Choroid plexus epithelial cell (primary cell): Measurements from ENCODE around the gene ENOX1.

Experiments used
- DNase-seq: peaks from one replicate; pipeline ENCODE4 v3.0.0-alpha.2; 2010; ENCODE audit warnings: low read depth
- H3K4me3 ChIP-seq: 2 replicates; pipeline ENCODE4 v1.5.1; 2011; ENCODE audit warnings: low read depth, mild to moderate bottlenecking, control low read depth, low read length, moderate library complexity
- TF ChIP-seq, protein P1 (sequence below): conservative IDR thresholded peaks from 2 replicates; pipeline ENCODE4 v1.5.1; 2011; ENCODE audit warnings: low read depth, mild to moderate bottlenecking, control low read depth, inconsistent platforms, low read length, moderate library complexity

Gene ENOX1

GRCh38 chr13:43343645-43344044, 443.1 kb downstream of the ENOX1 start:
- no peak overlapping the region for H3K4me3 ChIP-seq
- TF ChIP-seq, protein P1, sequence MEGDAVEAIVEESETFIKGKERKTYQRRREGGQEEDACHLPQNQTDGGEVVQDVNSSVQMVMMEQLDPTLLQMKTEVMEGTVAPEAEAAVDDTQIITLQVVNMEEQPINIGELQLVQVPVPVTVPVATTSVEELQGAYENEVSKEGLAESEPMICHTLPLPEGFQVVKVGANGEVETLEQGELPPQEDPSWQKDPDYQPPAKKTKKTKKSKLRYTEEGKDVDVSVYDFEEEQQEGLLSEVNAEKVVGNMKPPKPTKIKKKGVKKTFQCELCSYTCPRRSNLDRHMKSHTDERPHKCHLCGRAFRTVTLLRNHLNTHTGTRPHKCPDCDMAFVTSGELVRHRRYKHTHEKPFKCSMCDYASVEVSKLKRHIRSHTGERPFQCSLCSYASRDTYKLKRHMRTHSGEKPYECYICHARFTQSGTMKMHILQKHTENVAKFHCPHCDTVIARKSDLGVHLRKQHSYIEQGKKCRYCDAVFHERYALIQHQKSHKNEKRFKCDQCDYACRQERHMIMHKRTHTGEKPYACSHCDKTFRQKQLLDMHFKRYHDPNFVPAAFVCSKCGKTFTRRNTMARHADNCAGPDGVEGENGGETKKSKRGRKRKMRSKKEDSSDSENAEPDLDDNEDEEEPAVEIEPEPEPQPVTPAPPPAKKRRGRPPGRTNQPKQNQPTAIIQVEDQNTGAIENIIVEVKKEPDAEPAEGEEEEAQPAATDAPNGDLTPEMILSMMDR, result no peak
- DNase-seq, result no peak

GRCh38 chr13:43339805-43340550, 446.8 kb downstream of the ENOX1 start:
- no peak overlapping the region for H3K4me3 ChIP-seq
- TF ChIP-seq, protein P1, result no peak
- DNase-seq, result peak; percentile 5

- TF ChIP-seq, protein P1, result no peak
- DNase-seq, result no peak
- no peak overlapping the region for H3K4me3 ChIP-seq
Observed at GRCh38 chr13:43339145-43339804, 447.5 kb downstream of the ENOX1 start.

- no peak overlapping the region for H3K4me3 ChIP-seq
- no peak for DNase-seq
- TF ChIP-seq, protein P1, result no peak
Observed at GRCh38 chr13:43335764-43336163, 451.0 kb downstream of the ENOX1 start.

DNA sequence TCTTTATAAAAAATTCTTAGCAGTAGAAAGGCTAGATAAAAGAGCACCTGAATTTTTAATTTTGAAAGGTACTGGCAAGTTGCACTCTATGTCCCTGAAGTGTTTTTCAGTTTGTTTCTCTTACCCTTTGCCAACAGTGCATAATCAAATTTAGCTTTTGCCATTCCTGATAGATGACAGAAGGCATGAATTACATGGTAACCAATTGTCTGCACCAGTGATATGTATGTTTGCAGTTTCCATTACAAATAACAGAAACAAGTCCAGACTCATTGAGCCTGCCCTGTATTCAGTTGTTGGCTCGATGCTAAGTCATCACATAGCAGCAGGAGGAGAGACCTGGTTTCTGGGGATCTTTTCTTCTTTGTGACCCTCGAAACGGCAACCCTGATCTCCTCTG, 453.6 kb downstream of the ENOX1 start:
- no peak overlapping the region for H3K4me3 ChIP-seq
- TF ChIP-seq, protein P1, result no peak
- DNase-seq, result no peak

DNA sequence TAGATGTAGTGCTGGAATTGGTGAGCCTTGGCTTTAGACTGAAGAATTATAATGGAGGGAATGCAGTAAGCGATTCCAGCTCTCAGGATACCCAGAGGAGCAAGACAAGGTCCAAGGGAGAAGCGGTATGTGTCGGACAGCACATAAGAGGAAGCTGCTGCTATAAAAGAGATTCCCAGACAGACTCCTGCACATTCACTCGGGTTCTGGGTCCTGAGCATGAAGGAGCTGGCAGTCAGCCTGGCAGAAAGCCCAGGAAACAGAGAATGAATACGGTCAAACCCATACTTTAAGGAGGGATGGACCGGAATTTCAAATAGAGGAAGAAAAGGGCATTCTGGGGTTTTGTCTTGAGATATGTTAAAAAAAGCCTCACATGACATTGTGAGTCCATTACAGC, 455.1 kb downstream of the ENOX1 start:
- no peak overlapping the region for H3K4me3 ChIP-seq
- TF ChIP-seq, protein P1, result no peak
- peak; percentile 18 for DNase-seq

DNA sequence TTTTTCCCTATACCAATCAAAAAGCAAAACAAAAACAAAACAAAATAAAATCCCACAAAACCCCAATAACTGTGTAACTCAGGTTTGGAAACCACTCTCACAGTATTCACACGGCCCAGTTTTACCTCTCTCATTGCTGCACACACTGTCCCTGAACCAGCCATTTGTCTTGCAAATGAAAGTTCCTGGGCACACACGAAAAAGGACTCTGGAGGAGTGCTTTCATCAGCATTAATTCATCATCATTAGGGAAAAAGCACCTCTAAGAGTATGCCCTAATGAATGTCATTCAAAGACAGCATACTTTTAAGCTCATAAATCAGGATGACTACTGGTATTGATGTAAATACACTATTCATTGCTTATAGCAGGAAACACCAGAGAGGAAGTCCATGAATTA, 457.1 kb downstream of the ENOX1 start:
- H3K4me3 ChIP-seq, result no peak overlapping the region
- TF ChIP-seq, protein P1, result no peak
- DNase-seq, result no peak
